H9 (cell line): Measurements from ENCODE around the gene EML2. TPM values are rescaled to one million over a fixed set of nuclear protein-coding genes. Genes with fewer than 3 reads are reported as not detected.

Source experiments
- DNase-seq: peaks from one replicate; pipeline ENCODE4 v3.0.0-alpha.2; 2017
- H2AFZ ChIP-seq: one replicate; pipeline ENCODE4 v1.6.1; 2013; ENCODE audit warnings: mild to moderate bottlenecking, low read length, control low read depth, moderate library complexity
- H2AK5ac ChIP-seq: 2 replicates; pipeline ENCODE4 v1.6.1; 2013; ENCODE audit warnings: low read length, control low read depth, mixed read lengths; ENCODE audit not compliant: insufficient read length
- H2BK120ac ChIP-seq: one replicate; pipeline ENCODE4 v1.6.1; 2013; ENCODE audit warnings: low read depth, mild to moderate bottlenecking, low read length, control low read depth, inconsistent platforms; ENCODE audit not compliant: poor library complexity, severe bottlenecking
- H2BK12ac ChIP-seq: 2 replicates; pipeline ENCODE4 v1.6.1; 2013; ENCODE audit warnings: low read length, control low read depth, mixed read lengths, low read depth; ENCODE audit not compliant: insufficient read length
- H2BK15ac ChIP-seq: 2 replicates; pipeline ENCODE4 v1.6.1; 2013; ENCODE audit warnings: low read depth, low read length, control low read depth
- H2BK20ac ChIP-seq: one replicate; pipeline ENCODE4 v1.6.1; 2013; ENCODE audit warnings: low read depth, mild to moderate bottlenecking, low read length, control low read depth, inconsistent platforms; ENCODE audit not compliant: poor library complexity, severe bottlenecking
- H2BK5ac ChIP-seq: 2 replicates; pipeline ENCODE4 v1.6.1; 2013; ENCODE audit warnings: low read length, control low read depth, mixed read lengths; ENCODE audit not compliant: insufficient read length
- H3K14ac ChIP-seq: 2 replicates; pipeline ENCODE4 v1.6.1; 2013; ENCODE audit warnings: low read length, control low read depth; ENCODE audit not compliant: insufficient read depth
- H3K18ac ChIP-seq: 2 replicates; pipeline ENCODE4 v1.6.1; 2013; ENCODE audit warnings: low read depth, mild to moderate bottlenecking, mixed read lengths, low read length, control low read depth; ENCODE audit not compliant: insufficient read length
- H3K23ac ChIP-seq: 2 replicates; pipeline ENCODE4 v1.6.1; 2013; ENCODE audit warnings: low read length, control low read depth, mixed read lengths, low read depth; ENCODE audit not compliant: insufficient read length
- H3K23me2 ChIP-seq: 2 replicates; pipeline ENCODE4 v1.6.1; 2013; ENCODE audit warnings: low read depth, mild to moderate bottlenecking, mixed read lengths, low read length, control low read depth; ENCODE audit not compliant: insufficient read length, poor library complexity, severe bottlenecking
- H3K27ac ChIP-seq: 2 replicates; pipeline ENCODE4 v1.5.1; 2013; ENCODE audit warnings: low read length, control low read depth, mixed read lengths, low read depth; ENCODE audit not compliant: insufficient read length
- H3K27me3 ChIP-seq: 2 replicates; pipeline ENCODE4 v1.6.1; 2013; ENCODE audit warnings: low read length, control low read depth, inconsistent platforms; ENCODE audit not compliant: insufficient read depth
- H3K4ac ChIP-seq: 2 replicates; pipeline ENCODE4 v1.6.1; 2013; ENCODE audit warnings: low read depth, mild to moderate bottlenecking, control low read depth, inconsistent platforms, low read length, moderate library complexity
- H3K4me1 ChIP-seq: 2 replicates; pipeline ENCODE4 v1.6.1; 2013; ENCODE audit warnings: low read length, control low read depth, inconsistent platforms; ENCODE audit not compliant: insufficient read depth
- H3K4me2 ChIP-seq: 2 replicates; pipeline ENCODE4 v1.6.1; 2013; ENCODE audit warnings: low read length, control low read depth, mixed read lengths; ENCODE audit not compliant: insufficient read length, insufficient read depth
- H3K56ac ChIP-seq: 2 replicates; pipeline ENCODE4 v1.6.1; 2013; ENCODE audit warnings: low read depth, mild to moderate bottlenecking, mixed read lengths, low read length, control low read depth; ENCODE audit not compliant: insufficient read length
- H3K79me1 ChIP-seq: 2 replicates; pipeline ENCODE4 v1.6.1; 2013; ENCODE audit warnings: low read depth, mild to moderate bottlenecking, moderate library complexity, low read length, control low read depth, inconsistent platforms; ENCODE audit not compliant: insufficient read depth, poor library complexity, severe bottlenecking
- H3K79me2 ChIP-seq: 2 replicates; pipeline ENCODE4 v1.6.1; 2013; ENCODE audit warnings: low read length, control low read depth, inconsistent platforms; ENCODE audit not compliant: insufficient read depth
- H3K9ac ChIP-seq: 2 replicates; pipeline ENCODE4 v1.6.1; 2013; ENCODE audit warnings: low read length, control low read depth, mixed read lengths; ENCODE audit not compliant: insufficient read length; ENCODE audit errors: extremely low read depth
- H3K9me3 ChIP-seq: one replicate; pipeline ENCODE4 v1.6.1; 2013; ENCODE audit warnings: low read depth, low read length, inconsistent platforms; ENCODE audit not compliant: control insufficient read depth
- H3T11ph ChIP-seq: one replicate; pipeline ENCODE4 v1.6.1; 2013; ENCODE audit warnings: mild to moderate bottlenecking, low read length, control low read depth, inconsistent platforms
- H4K20me1 ChIP-seq: one replicate; pipeline ENCODE4 v1.6.1; 2013; ENCODE audit not compliant: control insufficient read depth, insufficient read length, insufficient read depth
- H4K5ac ChIP-seq: 2 replicates; pipeline ENCODE4 v1.6.1; 2013; ENCODE audit warnings: low read depth, mild to moderate bottlenecking, mixed read lengths, low read length, control low read depth; ENCODE audit not compliant: insufficient read length
- H4K8ac ChIP-seq: replicated peaks from 2 replicates; pipeline ENCODE4 v1.6.1; 2013; ENCODE audit warnings: low read length, control low read depth, mixed read lengths, low read depth; ENCODE audit not compliant: insufficient read length
- H4K91ac ChIP-seq: 2 replicates; pipeline ENCODE4 v1.6.1; 2013; ENCODE audit warnings: low read depth, mild to moderate bottlenecking, moderate library complexity, mixed read lengths, low read length, control low read depth; ENCODE audit not compliant: insufficient read length
- H3K27ac Mint-ChIP-seq, 3 experiments: 2 replicates in 2 of 3; 3 replicates in 1 of 3; pipeline ENCODE4 v1.8.0; 2020 to 2021; ENCODE audit warnings: mixed read lengths in 3 of 3, mild to moderate bottlenecking in 1 of 3, moderate library complexity in 1 of 3
- H3K27me3 Mint-ChIP-seq: 2 replicates; pipeline ENCODE4 v1.8.0; 2021; ENCODE audit warnings: low read depth, mild to moderate bottlenecking, moderate library complexity, mixed read lengths
- H3K36me3 Mint-ChIP-seq, 3 experiments: 2 replicates in 2 of 3; 3 replicates in 1 of 3; pipeline ENCODE4 v1.8.0; 2020 to 2021; ENCODE audit warnings: low read depth in 3 of 3, mixed read lengths in 3 of 3; ENCODE audit not compliant: insufficient read depth in 1 of 3
- H3K4me1 Mint-ChIP-seq, 2 experiments: 2 replicates each; pipeline ENCODE4 v1.8.0; 2020; ENCODE audit warnings: mixed read lengths in 2 of 2
- H3K4me3 Mint-ChIP-seq, 2 experiments: 2 replicates in 1 of 2; 3 replicates in 1 of 2; pipeline ENCODE4 v1.8.0; 2020 to 2021; ENCODE audit warnings: mild to moderate bottlenecking in 2 of 2, mixed read lengths in 2 of 2, moderate library complexity in 1 of 2
- H3K9me3 Mint-ChIP-seq, 2 experiments: 2 replicates in 1 of 2; 3 replicates in 1 of 2; pipeline ENCODE4 v1.8.0; 2020; ENCODE audit warnings: mild to moderate bottlenecking in 2 of 2, mixed read lengths in 2 of 2, moderate library complexity in 1 of 2
- CTCF ChIP-seq: fragments of 200-600 bp; sonication (generic); conservative IDR thresholded peaks from 3 replicates; pipeline ENCODE4 v1.8.0; 2021; ENCODE audit warnings: antibody characterized with exemption, mild to moderate bottlenecking
- WGBS: extraction: QIAGEN DNeasy Blood & Tissue Kit; methylation state at CpG from one replicate; pipeline ENCODE4 v1.1.7; 2013; ENCODE audit warnings: missing lambda C conversion rate, low lambda C conversion rate, mixed read lengths; ENCODE audit not compliant: insufficient read length; ENCODE audit errors: extremely low coverage; 5-methylcytosine and 5-hydroxymethylcytosine counted together
- total RNA-seq: library from RNA; stranded (reverse); gene quantifications from 2 replicates; pipeline ENCODE4 v1.2.1, GENCODE V29; 2021

Gene EML2
- total RNA-seq, 1 experiment from 2014 or later: 22.6 TPM

- Histone ChIP-seq H3T11ph (no peak overlapping the region), H3K9me3 (no peaks in the 10 kb centered on the region), H3K4ac (no peak overlapping the region), H2AFZ (no peak overlapping the region), H3K56ac (no peak overlapping the region), H2BK120ac (no peak overlapping the region), H2BK5ac (no peak overlapping the region), H4K91ac (no peak overlapping the region), H2AK5ac (no peak overlapping the region), H4K20me1 (no peaks in the 10 kb centered on the region), H3K9ac (no peak overlapping the region), H3K4me2 (no peak overlapping the region), H3K79me2 (no peaks in the 10 kb centered on the region), H3K14ac (no peak overlapping the region), H2BK15ac (no peak overlapping the region), H3K23me2 (no peaks in the 10 kb centered on the region), H4K8ac (no peak overlapping the region), H3K27me3 (no peaks in the 10 kb centered on the region), H3K27ac (no peak overlapping the region), H3K18ac (no peak overlapping the region), H4K5ac (no peak overlapping the region), H3K4me1 (no peaks in the 10 kb centered on the region), H2BK20ac (no peak overlapping the region), H3K23ac (no peak overlapping the region), H2BK12ac (no peak overlapping the region), H3K79me1 (no peaks in the 10 kb centered on the region)
- no peaks in the 10 kb centered on the region for H3K36me3 Mint-ChIP-seq
- H3K27me3 Mint-ChIP-seq: peaks cover 23% of the 10 kb centered on the region
- H3K27ac Mint-ChIP-seq: peak overlapping the region in 1 of 3 experiments; percentile 27; a peak in 1 of 7 replicates
- no peak for TF ChIP-seq CTCF
- peaks cover 0 to 3% of the 10 kb centered on the region in 2 experiments; a peak in 1 of 5 replicates for H3K9me3 Mint-ChIP-seq
- WGBS: no CpG with 5 or more reads among the region's 14 CpGs
- H3K4me3 Mint-ChIP-seq: no peak overlapping the region
- peaks cover 6 to 21% of the 10 kb centered on the region in 2 experiments; a peak in 3 of 4 replicates for H3K4me1 Mint-ChIP-seq
- no peak for DNase-seq
These were observed 18.4 kb upstream of the EML2 start for GRCh38 chr19:45657520-45658167.
